Prostate gland (tissue), 2 donors: Measurements from ENCODE around the gene ABCF2.

Experiments used
- CTCF ChIP-seq, 4 experiments: fragments of 200-600 bp in 2 of 4; fragments of 450-650 bp in 2 of 4; sonication (generic) in 2 of 4; IDR thresholded peaks; 1 replicate in 3 of 4; 2 replicates in 1 of 4; pipeline ENCODE4 v1.5.1; 2016 to 2019; ENCODE audit warnings: antibody characterized with exemption in 4 of 4, mild to moderate bottlenecking in 2 of 4, moderate library complexity in 2 of 4
- POLR2AphosphoS5 ChIP-seq: sonication (generic); formaldehyde crosslinking; IDR thresholded peaks from one replicate; pipeline ENCODE4 v1.6.1; 2017; ENCODE audit warnings: antibody characterized with exemption

DNA sequence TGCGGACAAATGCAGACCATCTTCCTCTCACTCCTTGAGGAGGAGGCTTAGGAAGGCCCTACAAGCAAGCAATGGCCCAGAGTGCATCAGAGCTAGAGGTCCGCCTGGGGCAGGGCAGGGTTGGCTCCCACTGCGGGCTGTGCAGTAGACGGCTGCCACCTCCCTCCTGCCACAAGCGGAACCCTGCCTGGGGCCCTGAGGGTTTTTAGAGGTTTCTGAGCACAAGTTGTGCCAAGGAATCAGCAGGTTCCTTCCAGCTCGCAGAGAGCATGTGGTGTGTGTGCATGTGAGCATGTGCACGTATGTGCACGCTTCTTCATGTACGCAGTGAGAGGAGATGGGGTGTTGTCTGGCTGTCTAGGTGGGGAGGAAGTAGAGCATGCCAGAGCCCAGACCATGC is 47.4 kb upstream of the ABCF2 start:
- TF ChIP-seq CTCF (IDR thresholded peaks at IDR 0.05), result no peak
- TF ChIP-seq POLR2AphosphoS5, result no peak
